Endothelial cell (in vitro differentiated cells): ENCODE results near the gene MAML2. TPM values are rescaled to one million over a fixed set of nuclear protein-coding genes. Genes with fewer than 3 reads are reported as not detected.

ENCODE experiments used
- DNase-seq: peaks from one replicate; pipeline ENCODE4 v3.0.0; 2021; ENCODE audit warnings: low spot score
- H3K27ac Mint-ChIP-seq: one replicate; pipeline ENCODE4 v1.8.0; 2021; ENCODE audit warnings: mixed read lengths, inconsistent platforms; ENCODE audit not compliant: unreplicated experiment
- H3K27me3 Mint-ChIP-seq: one replicate; pipeline ENCODE4 v1.8.0; 2021; ENCODE audit warnings: mild to moderate bottlenecking, moderate library complexity, mixed read lengths, inconsistent platforms; ENCODE audit not compliant: unreplicated experiment
- H3K36me3 Mint-ChIP-seq: one replicate; pipeline ENCODE4 v1.8.0; 2021; ENCODE audit warnings: mild to moderate bottlenecking, low read depth, mixed read lengths, inconsistent platforms; ENCODE audit not compliant: unreplicated experiment
- H3K4me1 Mint-ChIP-seq: one replicate; pipeline ENCODE4 v1.8.0; 2021; ENCODE audit warnings: mild to moderate bottlenecking, mixed read lengths, inconsistent platforms; ENCODE audit not compliant: unreplicated experiment
- H3K4me3 Mint-ChIP-seq: one replicate; pipeline ENCODE4 v1.8.0; 2021; ENCODE audit warnings: mild to moderate bottlenecking, mixed read lengths, inconsistent platforms; ENCODE audit not compliant: unreplicated experiment
- H3K9me3 Mint-ChIP-seq: one replicate; pipeline ENCODE4 v1.8.0; 2021; ENCODE audit warnings: mixed read lengths, inconsistent platforms; ENCODE audit not compliant: unreplicated experiment
- total RNA-seq: library from RNA; stranded (reverse); fragmentation: NEBNext Ultra II Directional; extraction: Animal tissue kit (Norgen Biotek cat#: 25700); gene quantifications from one replicate; pipeline ENCODE4 v1.2.1, GENCODE V29; 2021; ENCODE audit not compliant: unreplicated experiment
- TF ChIP-seq, protein P1 (sequence below): fragments of 200-600 bp; sonication (generic); IDR thresholded peaks from one replicate; pipeline ENCODE4 v1.5.0; 2021; ENCODE audit warnings: antibody characterized with exemption; ENCODE audit not compliant: unreplicated experiment

MAML2 gene
- total RNA-seq, 1 donor from 2014 or later, result 6.2 TPM

DNA sequence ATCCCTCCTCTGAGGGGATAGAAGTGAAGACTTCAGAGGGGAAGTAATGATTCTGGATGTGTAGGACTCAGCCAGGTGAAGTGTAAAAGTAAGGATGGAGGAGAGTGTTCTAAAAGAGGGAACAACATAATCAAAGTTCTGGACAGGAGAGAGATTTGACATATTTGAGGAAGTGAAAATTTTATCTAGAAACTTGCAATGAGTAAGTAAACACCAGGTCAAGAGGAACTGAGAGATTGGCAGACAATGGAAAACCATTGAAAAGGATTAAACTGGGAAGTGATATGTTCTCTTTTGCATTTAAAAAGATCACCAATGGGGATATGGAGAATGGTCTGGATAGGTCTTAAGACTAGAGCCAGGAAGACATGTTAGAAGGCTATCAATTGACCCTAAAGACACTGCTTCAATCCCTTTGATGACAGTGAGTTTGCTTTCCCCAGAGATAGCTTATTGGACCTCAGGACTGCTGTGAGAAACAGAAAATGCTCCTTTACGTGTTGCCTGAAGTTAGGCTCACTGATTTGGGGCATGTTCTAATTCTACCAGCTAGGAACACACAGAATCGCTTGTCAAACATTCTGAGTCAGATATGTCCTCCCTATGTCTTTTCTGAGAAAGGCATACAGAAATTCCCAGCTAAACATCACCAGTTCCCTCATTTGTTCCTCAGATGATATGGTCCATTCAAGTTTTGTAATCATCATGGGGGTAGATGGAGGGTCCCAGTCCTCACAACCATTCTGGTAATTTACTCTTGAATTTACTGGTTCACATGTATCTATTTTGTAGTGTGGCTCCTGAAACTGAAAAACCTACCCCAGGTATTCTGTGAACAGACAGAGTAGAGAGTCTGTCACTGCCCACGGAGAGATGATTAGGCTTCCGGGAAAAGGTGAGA is 144.9 kb downstream of the MAML2 start:
- no peaks in the 10 kb centered on the region for H3K9me3 Mint-ChIP-seq
- peaks cover 18% of the 10 kb centered on the region for H3K4me1 Mint-ChIP-seq

DNA sequence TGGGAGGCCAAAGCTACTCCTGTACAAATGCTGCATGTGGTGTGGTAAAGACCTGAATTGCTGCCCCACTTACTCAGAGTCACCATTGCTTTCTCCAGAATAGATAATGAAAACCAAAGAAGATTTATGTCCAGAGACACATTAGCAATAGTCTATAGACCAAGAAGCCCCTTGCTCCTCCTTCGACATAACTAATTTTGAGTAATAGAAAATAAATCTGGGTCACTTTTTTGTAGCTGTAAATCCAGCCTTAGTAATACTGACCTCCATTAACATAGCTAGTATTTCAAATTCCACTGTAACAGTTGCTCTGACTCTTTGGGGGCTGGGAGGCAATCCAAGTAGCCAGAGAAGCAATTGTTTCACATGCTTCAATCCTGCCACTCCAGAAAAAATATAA is 145.9 kb downstream of the MAML2 start:
- H3K9me3 Mint-ChIP-seq, result no peaks in the 10 kb centered on the region
- no peak for DNase-seq
- H3K4me3 Mint-ChIP-seq, result no peak overlapping the region
- peaks cover 18% of the 10 kb centered on the region for H3K4me1 Mint-ChIP-seq
- TF ChIP-seq, protein P1, sequence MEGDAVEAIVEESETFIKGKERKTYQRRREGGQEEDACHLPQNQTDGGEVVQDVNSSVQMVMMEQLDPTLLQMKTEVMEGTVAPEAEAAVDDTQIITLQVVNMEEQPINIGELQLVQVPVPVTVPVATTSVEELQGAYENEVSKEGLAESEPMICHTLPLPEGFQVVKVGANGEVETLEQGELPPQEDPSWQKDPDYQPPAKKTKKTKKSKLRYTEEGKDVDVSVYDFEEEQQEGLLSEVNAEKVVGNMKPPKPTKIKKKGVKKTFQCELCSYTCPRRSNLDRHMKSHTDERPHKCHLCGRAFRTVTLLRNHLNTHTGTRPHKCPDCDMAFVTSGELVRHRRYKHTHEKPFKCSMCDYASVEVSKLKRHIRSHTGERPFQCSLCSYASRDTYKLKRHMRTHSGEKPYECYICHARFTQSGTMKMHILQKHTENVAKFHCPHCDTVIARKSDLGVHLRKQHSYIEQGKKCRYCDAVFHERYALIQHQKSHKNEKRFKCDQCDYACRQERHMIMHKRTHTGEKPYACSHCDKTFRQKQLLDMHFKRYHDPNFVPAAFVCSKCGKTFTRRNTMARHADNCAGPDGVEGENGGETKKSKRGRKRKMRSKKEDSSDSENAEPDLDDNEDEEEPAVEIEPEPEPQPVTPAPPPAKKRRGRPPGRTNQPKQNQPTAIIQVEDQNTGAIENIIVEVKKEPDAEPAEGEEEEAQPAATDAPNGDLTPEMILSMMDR, result no peak
- H3K27ac Mint-ChIP-seq, result no peak overlapping the region
- H3K27me3 Mint-ChIP-seq, result no peaks in the 10 kb centered on the region
- no peaks in the 10 kb centered on the region for H3K36me3 Mint-ChIP-seq

More for the DNA sequence above, 144.9 kb downstream of the MAML2 start:
- no peak for DNase-seq
- H3K27ac Mint-ChIP-seq, result no peak overlapping the region
- no peaks in the 10 kb centered on the region for H3K27me3 Mint-ChIP-seq
- TF ChIP-seq, protein P1, result no peak
- H3K4me3 Mint-ChIP-seq, result no peak overlapping the region
- H3K36me3 Mint-ChIP-seq, result no peaks in the 10 kb centered on the region

DNA sequence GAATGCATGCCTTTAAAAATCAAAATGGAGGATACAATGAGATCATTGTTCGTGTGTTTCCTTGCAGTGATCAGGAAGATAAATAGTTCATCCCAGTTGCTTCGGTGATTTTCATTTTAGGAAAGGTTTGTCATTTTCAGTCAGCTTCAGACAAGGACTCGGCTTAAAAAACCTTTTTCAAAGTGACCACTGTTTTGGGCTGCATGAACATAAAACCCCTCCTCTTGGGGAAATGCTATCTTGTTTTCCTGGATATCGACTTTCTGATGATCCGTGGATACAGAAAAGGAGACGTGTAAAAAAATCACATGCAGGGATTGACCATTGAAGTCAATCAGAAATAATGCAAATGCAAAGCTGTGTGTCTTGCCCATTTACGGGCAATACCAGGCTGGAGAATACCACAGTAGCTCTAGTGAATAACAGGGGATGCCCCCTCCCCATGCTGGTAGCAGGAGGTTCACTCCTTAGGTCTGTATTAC is 146.8 kb downstream of the MAML2 start:
- Mint-ChIP-seq H3K27me3 (no peaks in the 10 kb centered on the region), H3K4me3 (no peak overlapping the region), H3K4me1 (peaks cover 16% of the 10 kb centered on the region), H3K9me3 (no peaks in the 10 kb centered on the region), H3K36me3 (no peaks in the 10 kb centered on the region), H3K27ac (no peak overlapping the region)
- DNase-seq, result no peak
- TF ChIP-seq, protein P1, result no peak

DNA sequence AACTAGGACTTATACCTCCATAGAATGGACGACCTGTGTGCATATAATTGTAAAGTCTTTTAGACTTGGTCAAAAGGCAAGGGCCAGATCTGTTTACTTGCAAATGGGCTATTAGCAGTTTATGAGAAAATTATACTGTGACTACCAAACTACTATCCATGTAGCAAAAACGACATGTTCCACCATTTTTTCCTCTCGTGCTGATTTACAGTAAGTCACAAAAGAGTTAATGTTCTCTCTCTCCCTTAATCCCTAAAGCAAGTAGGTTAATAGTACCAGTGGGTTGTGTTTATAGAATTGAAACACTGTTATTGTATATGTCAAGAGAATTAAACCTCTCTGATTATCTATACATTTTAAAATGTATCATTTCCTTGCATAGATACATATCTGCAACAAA is 147.3 kb downstream of the MAML2 start:
- TF ChIP-seq, protein P1, result no peak
- Mint-ChIP-seq H3K27me3 (no peaks in the 10 kb centered on the region), H3K27ac (no peak overlapping the region), H3K4me1 (peaks cover 15% of the 10 kb centered on the region), H3K36me3 (no peaks in the 10 kb centered on the region), H3K4me3 (no peak overlapping the region), H3K9me3 (no peaks in the 10 kb centered on the region)
- DNase-seq, result no peak
